OCI-LY1 (cell line): Measurements from ENCODE around the gene RBM20.

Source experiments
- H2AFZ ChIP-seq: fragments of 200-600 bp; sonication (generic), shearing (Covaris generic); 2 replicates; pipeline ENCODE4 v1.6.0; 2014; ENCODE audit warnings: antibody characterized with exemption, mild to moderate bottlenecking, low read length
- H3F3A ChIP-seq: fragments of 200-600 bp; sonication (generic), shearing (Covaris generic); 2 replicates; pipeline ENCODE4 v1.6.0; 2014; ENCODE audit warnings: mild to moderate bottlenecking, antibody characterized with exemption, low read length, moderate library complexity; ENCODE audit not compliant: insufficient read depth
- H3K27ac ChIP-seq: fragments of 200-600 bp; sonication (generic); 2 replicates; pipeline ENCODE4 v1.5.1; 2014; ENCODE audit warnings: low read length, mixed run types, mild to moderate bottlenecking, low read depth; ENCODE audit not compliant: poor library complexity, severe bottlenecking
- H3K27me3 ChIP-seq: fragments of 200-600 bp; sonication (generic); 2 replicates; pipeline ENCODE4 v1.6.0; 2014; ENCODE audit warnings: antibody characterized with exemption, mild to moderate bottlenecking, low read length, moderate library complexity; ENCODE audit not compliant: insufficient read depth
- H3K36me3 ChIP-seq: fragments of 200-600 bp; sonication (generic); 2 replicates; pipeline ENCODE4 v1.6.1; 2014; ENCODE audit warnings: mild to moderate bottlenecking, antibody characterized with exemption, low read length, moderate library complexity, mixed read lengths; ENCODE audit not compliant: insufficient read depth
- H3K4me1 ChIP-seq: fragments of 200-600 bp; sonication (generic); 2 replicates; pipeline ENCODE4 v1.5.1; 2014; ENCODE audit warnings: mild to moderate bottlenecking, low read length, moderate library complexity; ENCODE audit not compliant: insufficient read depth, severe bottlenecking
- H3K4me2 ChIP-seq: fragments of 200-600 bp; sonication (generic), shearing (Covaris generic); 2 replicates; pipeline ENCODE4 v1.6.1; 2014; ENCODE audit warnings: low read length
- H3K4me3 ChIP-seq: fragments of 200-600 bp; sonication (generic); 2 replicates; pipeline ENCODE4 v1.5.1; 2014; ENCODE audit warnings: low read length, low read depth, mild to moderate bottlenecking, mixed read lengths; ENCODE audit not compliant: poor library complexity, severe bottlenecking
- H3K79me2 ChIP-seq: fragments of 200-600 bp; shearing (Covaris generic); 2 replicates; pipeline ENCODE4 v1.6.1; 2016; ENCODE audit warnings: mixed run types, low read length, mixed read lengths; ENCODE audit not compliant: insufficient read depth
- H3K9ac ChIP-seq: fragments of 200-600 bp; sonication (generic), shearing (Covaris generic); 2 replicates; pipeline ENCODE4 v1.6.1; 2014; ENCODE audit warnings: mild to moderate bottlenecking, low read length, mixed read lengths
- H3K9me2 ChIP-seq: fragments of 200-600 bp; sonication (generic), shearing (Covaris generic); 2 replicates; pipeline ENCODE4 v1.6.1; 2014; ENCODE audit warnings: low read depth, mild to moderate bottlenecking, low read length, mixed read lengths
- H3K9me3 ChIP-seq: fragments of 200-600 bp; shearing (Covaris generic); 2 replicates; pipeline ENCODE4 v1.6.1; 2014; ENCODE audit warnings: low read length, mixed read lengths
- H4K20me1 ChIP-seq: fragments of 200-600 bp; sonication (generic), shearing (Covaris generic); 2 replicates; pipeline ENCODE4 v1.6.0; 2016; ENCODE audit warnings: mild to moderate bottlenecking, low read length; ENCODE audit not compliant: insufficient read depth
- CTCF ChIP-seq: fragments of 200-600 bp; sonication (generic), shearing (Covaris generic); IDR thresholded peaks from 2 replicates; pipeline ENCODE4 v1.5.1; 2017; ENCODE audit warnings: mild to moderate bottlenecking, antibody characterized with exemption, low read length, moderate library complexity, mixed read lengths
- EZH2 ChIP-seq: fragments of 200-600 bp; sonication (generic), shearing (Covaris generic); IDR thresholded peaks from 2 replicates; pipeline ENCODE4 v1.8.0; 2017; ENCODE audit warnings: borderline replicate concordance, mixed run types, mild to moderate bottlenecking, antibody characterized with exemption, low read length, moderate library complexity, mixed read lengths

Gene RBM20

GRCh38 chr10:110770243-110770642 lies 126.1 kb downstream of the RBM20 start:
- H3F3A ChIP-seq: no peaks in the 10 kb centered on the region
- H4K20me1 ChIP-seq: no peaks in the 10 kb centered on the region
- no peaks in the 10 kb centered on the region for H3K36me3 ChIP-seq
- peak overlapping the region; percentile 71 for H3K27ac ChIP-seq
- no peak overlapping the region for H3K9ac ChIP-seq
- no peak overlapping the region for H3K4me3 ChIP-seq
- no peaks in the 10 kb centered on the region for H3K9me3 ChIP-seq
- no peaks in the 10 kb centered on the region for H3K27me3 ChIP-seq
- H3K79me2 ChIP-seq: no peaks in the 10 kb centered on the region
- H2AFZ ChIP-seq: no peak overlapping the region
- H3K4me2 ChIP-seq: peak overlapping the region; percentile 18; the same call in 1 of the 2 replicates
- TF ChIP-seq CTCF: no peak
- no peak for TF ChIP-seq EZH2
- H3K9me2 ChIP-seq: no peaks in the 10 kb centered on the region
- peaks cover 51% of the 10 kb centered on the region for H3K4me1 ChIP-seq

- Histone ChIP-seq H3K36me3 (no peaks in the 10 kb centered on the region), H3K27ac (peak overlapping the region; percentile 71), H3F3A (no peaks in the 10 kb centered on the region), H3K27me3 (no peaks in the 10 kb centered on the region), H3K9me2 (no peaks in the 10 kb centered on the region), H3K4me3 (no peak overlapping the region), H3K79me2 (no peaks in the 10 kb centered on the region), H3K9me3 (no peaks in the 10 kb centered on the region), H3K4me1 (peaks cover 41% of the 10 kb centered on the region), H2AFZ (no peak overlapping the region), H3K4me2 (0 out of 2 replicates have a peak overlapping the region, but pooled peaks have one; percentile 36), H3K9ac (no peak overlapping the region), H4K20me1 (no peaks in the 10 kb centered on the region)
- TF ChIP-seq EZH2 (no peak), CTCF (no peak)
Measured at GRCh38 chr10:110771486-110771885, 127.3 kb downstream of the RBM20 start.

GRCh38 chr10:110771991-110772390 lies 127.9 kb downstream of the RBM20 start:
- H3K4me3 ChIP-seq: no peak overlapping the region
- H4K20me1 ChIP-seq: no peaks in the 10 kb centered on the region
- peak overlapping the region; percentile 36; the same call in 1 of the 2 replicates for H3K4me2 ChIP-seq
- H3K79me2 ChIP-seq: no peaks in the 10 kb centered on the region
- H3K9ac ChIP-seq: no peak overlapping the region
- peak overlapping the region; percentile 71 for H3K27ac ChIP-seq
- H3K9me3 ChIP-seq: no peaks in the 10 kb centered on the region
- peaks cover 41% of the 10 kb centered on the region for H3K4me1 ChIP-seq
- H3F3A ChIP-seq: no peaks in the 10 kb centered on the region
- no peaks in the 10 kb centered on the region for H3K27me3 ChIP-seq
- H2AFZ ChIP-seq: no peak overlapping the region
- H3K9me2 ChIP-seq: no peaks in the 10 kb centered on the region
- H3K36me3 ChIP-seq: no peaks in the 10 kb centered on the region
- TF ChIP-seq EZH2 (no peak), CTCF (no peak)
